Activated T-cell treated with anti-CD3 and anti-CD28 coated beads for 1 hour (primary cell): ENCODE measurements around the gene PTPN3.
"Not testable (repeated sequence)": the region's sequence is repeated elsewhere in the genome, so short reads cannot be mapped to it uniquely, and the experiment has no call there.

Experiments used
- DNase-seq: peaks from one replicate; pipeline ENCODE4 v3.0.0-alpha.2; 2020; ENCODE audit warnings: low read depth

The PTPN3 gene

DNA sequence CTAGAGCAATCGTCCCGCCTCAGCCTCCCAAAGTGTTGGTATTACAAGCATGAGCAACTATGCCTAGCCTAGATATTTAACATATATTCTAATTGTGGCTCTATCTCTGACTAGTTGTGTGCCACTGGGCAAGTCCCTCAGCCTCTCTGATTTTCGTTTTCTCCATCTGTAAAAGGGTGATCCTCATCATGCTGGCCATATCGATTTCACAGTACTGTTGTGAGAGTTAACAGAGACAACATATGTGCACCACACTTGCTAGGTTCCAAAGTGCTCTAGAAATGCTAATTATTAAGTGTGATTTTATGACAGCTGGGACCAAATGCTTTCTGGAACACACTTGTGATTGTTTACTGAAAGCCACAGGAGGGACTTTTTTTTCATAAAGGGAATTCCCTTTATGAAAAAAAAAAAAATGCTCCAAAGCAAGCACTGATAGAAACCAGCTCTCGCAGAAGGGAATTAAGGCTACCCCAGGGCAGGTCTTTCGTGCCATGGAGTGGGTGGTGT, 98.8 kb downstream of the PTPN3 start:
- no peak for DNase-seq

DNA sequence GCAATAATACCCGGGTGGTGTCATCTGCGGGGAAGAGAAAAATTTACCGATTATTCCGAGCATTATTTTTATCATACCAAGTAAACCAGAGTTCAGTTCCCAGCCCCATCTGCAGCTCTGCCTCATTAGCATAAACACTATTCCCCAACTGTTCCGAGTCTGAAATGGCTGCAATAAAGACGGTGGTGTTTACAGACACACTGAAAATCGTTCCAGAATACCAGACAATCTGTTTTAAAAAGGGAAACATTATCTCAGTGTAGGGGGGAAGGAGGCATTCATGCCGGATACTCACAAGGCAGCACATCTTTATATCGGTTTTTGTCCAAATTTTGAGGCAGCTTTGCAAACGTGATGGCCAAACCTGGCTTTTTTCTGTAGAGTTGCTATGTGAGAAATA, 106.9 kb downstream of the PTPN3 start:
- DNase-seq = no peak

DNA sequence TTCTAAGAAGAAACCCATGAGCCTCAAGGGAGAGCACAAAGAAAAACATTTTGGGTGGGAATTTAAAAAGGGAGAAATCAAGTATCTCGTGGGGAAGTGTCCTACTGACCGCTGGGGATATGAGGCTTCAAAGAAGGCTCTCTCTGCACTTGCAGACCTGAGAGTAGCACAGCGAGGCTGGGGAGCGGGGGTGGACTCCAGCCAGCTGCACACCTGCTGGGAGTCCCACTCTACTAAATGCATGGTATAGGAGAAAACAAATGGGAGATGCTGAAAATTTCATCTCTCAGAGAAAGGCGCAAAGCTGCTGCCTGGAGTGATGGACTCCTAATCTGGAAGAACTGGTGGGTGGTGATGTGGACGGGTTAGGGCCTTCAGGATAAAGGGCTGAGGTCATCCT, 110.3 kb downstream of the PTPN3 start:
- DNase-seq = no peak

DNA sequence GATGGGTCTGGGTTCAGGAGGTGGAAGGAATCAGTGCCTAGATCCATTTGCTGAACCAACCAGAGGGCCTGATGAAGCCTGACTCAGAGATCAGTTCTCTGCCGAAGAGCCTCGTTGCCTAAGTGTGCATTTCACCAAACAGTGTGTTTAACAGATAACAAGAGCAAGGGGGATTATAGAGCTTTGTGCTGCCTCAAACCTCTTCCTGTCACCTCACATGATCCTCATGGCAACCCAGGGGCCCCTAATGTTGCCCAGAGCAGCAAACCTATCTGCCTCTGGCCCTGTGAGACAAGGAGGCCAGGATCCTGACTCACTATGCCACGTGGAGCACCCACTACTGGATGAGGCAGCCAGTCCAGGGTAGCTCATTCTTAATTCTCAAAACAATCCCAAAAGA, 110.9 kb downstream of the PTPN3 start:
- no peak for DNase-seq

DNA sequence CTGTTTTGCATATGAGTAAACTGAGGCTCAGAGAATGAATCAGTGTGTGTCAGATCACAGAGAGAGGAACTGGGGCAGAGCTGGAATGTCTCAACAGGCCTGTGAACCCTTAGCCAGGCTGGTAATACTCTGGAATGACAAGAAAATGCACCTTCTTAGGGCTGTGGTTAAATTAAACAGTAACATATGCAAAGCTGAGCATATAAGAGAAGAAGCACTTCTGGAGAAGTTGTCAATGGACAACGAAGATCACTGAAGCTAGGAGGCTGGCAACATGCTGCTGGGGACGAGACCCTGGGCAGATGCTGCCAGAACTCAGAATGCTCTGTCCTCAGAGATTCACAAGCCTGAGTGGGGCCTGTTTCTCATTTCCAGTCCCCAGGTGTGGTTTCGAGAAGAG, 112.6 kb downstream of the PTPN3 start:
- DNase-seq = no peak

DNA sequence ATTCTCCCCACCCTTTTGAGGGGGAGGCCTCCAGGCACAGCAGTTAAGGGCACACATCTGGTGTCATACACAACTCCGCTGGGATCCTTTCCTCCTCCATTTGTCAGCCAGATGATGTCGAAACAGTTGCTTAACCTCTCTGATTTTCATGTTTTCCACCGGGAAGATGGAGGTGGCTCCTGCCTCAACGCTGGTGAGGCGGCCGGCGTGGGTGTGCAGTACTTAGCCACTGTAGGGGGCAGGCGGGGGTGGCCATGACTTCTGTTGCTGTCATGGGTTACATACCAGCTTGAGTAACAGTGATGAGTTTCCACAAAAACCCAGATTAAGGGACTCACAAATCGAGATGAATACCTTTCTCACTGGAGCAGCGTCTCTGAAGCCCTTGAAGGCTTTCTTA, 114.2 kb downstream of the PTPN3 start:
- DNase-seq = no peak

DNA sequence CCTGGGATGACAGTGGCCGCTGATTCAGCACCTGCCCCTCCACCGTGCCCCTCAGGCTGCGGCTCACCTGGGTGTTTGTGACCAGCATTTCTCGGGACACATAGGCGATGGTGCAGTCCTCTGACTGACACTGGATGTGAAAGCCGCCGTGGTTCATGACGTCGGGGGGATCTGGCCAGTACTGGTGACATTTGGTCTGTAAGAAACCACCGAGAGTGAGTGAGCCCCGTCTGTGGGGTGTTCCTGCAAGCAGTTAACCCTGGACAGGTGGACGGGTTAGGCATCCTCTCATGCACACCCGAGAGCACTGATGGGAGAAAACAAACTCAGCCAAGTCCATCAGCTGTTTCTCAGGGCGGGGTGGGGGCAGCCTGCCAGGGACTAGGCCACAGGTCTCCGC, 114.8 kb downstream of the PTPN3 start:
- DNase-seq = no peak

DNA sequence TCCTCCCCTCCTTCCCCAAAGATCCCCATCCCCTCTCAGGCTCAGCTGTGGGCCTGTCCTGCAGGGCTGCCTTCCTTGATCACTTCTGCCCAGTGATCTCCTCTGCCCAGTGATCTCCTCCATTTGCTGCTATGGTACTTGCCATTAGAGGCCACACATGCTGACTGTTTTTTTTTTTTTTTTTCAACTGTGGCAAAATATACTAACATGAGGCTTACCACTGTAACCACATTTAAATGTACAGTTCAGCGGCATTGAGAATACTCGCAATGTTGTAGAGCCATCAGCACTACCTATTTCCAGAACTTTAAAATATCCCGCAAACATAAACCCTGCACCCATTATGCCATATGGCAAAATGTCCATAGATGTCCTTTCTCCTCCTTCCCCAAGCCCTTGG, 115.5 kb downstream of the PTPN3 start:
- no peak for DNase-seq

DNA sequence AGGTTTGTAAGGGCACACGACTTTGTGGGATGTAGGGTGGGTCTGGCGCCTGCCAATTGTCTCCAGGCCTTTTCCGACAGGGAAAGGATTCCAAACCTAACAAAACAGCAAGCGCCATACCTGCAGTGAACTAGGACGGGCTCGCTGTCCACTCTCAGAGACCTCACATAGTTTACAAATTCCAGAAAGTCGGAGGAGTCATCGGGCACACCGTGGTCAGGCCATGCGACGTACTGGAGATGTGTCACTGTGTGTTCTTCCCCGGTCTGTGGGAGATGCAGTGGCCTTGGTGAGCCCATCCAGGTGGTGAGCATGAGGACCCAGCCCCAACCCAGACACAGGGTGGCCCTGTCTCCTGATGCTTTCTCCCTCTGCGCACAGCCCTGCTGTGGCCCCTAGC, 115.9 kb downstream of the PTPN3 start:
- DNase-seq = no peak

DNA sequence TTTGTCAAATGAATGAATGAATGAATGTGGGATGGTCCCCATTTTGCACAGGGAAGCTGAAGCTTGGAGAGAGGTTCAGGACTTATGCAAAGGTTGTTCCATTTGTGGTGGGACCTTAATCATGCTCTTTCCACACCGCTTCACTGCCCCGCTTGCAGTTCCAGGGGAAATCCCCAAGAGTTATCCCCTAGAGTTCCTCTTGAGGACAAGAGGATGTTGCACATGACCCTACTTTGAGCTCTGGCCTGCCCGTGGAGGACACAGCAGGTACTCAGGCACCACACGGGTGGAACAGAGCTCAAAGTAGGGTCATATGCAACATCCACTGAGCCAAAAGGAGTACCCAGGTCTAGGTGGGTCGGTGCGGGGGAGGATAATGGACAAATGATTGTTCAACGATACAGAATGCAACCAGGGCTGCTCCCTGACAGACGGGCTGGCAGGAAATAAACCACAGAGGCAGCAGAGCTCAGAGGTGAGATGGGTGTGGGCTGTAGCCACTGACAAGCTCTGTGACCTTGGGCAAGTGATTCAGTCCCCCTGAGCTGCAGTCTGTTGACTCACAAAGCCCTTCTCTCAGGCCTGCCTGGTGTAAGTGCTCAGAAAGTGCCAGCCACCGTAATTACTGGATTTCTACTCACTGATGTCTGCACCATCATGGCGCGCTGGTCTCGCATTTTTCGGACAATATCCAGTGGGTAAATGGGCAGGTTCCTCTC, 116.9 kb downstream of the PTPN3 start:
- DNase-seq = no peak

DNA sequence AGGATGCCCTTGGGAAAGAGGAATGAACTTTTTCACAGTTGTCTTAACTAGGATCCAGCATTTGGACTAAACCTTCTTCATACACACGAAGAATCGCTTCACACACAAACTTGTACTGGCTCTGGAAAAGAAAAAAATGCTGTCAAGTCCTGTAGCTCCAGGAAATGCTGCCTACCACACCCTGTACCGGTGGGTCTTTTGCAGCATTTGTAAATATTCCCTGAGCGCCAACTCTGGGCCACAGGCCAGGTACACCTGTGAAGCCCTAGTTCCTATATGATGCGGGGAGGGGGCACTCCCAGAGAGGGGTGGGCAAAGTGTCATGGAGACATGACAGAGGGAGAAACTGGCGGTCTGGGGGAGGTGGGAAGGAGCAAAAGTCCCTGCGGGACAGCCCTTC, 118.6 kb downstream of the PTPN3 start:
- no peak for DNase-seq

DNA sequence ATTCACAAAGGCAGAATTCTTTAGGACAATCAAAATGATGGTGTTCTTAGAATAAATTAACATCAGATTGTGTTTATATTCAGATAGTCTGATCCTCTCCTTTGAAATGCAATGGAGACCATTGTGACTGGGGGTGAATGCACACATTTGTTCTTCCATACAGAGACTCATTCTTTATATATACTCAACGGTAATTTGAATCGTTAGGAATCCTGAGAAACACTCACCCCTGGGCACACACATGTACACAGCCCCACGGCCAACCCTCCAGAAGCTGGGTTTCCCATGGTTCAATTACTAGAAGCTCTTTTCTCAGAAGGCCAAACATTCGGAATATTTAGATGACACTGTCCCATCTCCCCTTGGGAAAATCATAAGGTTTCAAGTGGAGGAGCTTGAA, 119.8 kb downstream of the PTPN3 start:
- DNase-seq = no peak

DNA sequence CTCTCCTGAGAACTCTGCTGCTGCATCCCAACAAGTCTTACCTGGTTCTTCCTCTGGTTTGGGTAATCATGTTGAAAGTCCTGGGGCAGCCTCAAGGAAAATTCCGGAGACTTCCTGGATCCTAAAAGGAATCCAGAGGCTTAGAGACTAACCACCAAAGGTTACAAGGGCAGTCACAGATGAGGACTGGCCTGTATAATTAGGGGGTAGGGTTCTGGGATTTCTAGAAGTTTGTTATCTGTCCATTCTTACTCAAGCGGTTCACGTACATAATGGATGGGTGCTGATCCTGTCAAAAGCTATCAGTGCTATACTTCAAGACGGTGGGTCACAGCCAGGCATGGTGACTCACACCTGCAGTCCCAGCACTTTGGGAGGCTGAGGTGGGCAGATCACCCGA, 125.9 kb downstream of the PTPN3 start:
- no peak for DNase-seq

DNA sequence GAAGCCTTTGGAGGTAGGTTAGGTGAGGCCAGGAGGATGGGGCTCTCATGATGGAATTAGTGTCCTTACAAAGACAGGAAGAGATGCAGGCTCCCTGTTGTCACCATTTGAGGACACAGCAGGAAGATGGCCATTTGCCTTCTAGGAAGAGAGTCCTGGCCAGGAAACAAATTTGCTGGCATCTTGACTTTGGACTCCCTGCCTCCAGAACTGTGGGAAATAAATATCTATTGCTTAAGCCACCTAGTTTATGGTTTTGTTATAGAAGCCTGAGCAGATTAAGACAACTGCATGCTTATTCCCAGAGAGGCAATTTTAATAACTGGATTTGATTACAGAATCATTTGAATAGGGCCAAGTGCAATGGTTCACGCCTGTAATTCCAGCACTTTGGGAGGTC, 126.7 kb downstream of the PTPN3 start:
- no peak for DNase-seq

DNA sequence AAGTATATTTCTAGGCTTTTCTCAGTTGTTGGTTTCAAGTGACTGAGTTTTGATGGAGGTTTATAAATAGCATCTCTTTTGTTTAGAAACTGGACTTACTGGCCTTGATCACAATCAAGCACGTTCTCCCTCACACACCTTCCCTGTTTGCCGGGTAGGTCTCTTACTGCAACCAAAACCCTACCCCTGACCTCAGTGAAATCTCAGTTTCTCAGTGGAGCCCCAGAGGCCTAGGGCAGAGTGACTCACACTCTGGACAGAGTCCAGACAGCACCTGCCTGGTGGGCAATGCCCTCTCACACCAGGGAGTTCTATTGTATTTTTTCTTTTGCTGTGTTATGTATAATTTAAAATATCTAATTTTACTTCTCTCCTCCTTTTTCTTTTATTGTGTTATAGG, 128.8 kb downstream of the PTPN3 start:
- DNase-seq = no peak

DNA sequence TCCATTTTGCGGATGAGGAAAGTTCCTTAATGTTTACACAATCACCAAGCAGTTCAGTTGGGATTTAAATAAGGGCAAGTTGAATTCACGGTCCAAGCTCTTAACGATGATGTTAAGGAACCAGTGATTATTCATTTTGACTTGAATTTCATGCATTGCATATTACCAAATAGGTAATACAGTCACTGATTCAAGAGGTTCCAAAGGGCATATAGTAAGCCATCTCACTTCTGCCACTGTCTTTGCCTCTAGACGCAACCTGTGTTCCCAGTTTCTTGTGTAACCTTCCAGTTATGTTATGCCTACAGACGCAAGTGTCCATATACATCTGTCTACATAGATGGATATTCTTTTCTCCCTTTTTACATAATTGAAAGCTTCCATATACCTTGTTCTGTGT, 137.3 kb downstream of the PTPN3 start:
- DNase-seq = no peak

DNA sequence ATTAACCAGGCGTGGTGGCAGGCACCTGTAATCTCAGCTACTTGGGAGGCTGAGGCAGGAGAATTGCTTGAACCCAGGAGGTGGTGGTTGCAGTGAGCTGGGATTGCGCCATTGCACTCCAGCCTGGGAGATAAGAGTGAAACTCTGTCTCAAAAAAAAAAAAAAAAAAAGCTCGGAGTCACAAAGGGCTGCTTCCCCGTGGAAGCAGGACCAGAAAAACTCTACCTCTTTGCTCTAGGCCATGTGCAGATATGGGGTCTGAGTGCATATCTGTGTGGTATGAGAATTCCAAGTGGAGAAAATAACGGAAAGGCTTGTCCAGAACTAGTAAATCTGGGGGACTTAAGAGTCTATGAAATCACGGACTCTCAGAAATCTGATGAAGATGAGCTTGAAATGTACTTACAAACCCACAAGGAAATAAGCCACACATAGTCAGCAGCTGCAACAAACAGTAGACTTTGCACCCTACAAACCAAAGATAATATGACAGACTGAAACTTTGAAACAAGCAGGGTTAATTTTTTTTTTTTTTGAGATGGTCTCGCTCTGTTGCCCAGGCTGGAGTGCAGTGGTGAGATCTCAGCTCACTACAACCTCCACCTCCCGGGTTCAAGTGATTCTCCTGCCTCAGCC, 139.0 kb downstream of the PTPN3 start:
- DNase-seq = not testable (repeated sequence)

DNA sequence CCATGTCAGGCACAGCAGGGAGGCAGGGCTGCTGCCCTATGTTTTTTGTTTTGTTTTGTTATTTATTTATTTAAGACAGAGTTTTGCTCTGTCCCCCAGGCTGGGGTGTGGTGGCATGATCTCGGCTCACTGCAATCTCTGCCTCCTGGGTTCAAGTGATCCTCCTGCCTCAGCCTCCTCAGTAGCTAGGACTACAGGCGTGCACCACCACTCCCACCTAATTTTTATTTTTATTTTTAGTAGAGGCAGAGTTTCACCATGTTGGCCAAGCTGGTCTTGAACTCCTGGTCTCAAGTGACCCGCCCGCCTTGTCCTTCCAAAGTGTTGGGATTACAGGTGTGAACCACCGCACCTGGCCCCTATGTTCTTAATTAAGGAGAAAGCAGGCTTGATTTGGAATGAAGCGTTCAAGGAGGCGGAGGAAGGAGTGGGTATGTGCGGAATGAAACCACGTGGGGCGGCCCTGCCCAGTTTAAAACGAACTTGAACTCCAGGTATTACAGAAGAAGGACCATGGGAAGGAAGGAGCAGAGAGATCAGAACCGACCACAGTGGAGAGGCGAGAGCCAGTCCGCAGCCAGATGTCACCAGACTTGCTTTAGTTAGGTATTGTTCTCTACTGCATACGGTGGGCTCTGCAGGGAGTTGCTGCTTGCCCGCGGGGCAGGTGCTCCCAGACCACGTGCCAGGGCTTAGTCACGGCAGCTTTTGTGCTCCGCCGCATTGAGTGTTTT, 142.4 kb downstream of the PTPN3 start:
- no peak for DNase-seq

DNA sequence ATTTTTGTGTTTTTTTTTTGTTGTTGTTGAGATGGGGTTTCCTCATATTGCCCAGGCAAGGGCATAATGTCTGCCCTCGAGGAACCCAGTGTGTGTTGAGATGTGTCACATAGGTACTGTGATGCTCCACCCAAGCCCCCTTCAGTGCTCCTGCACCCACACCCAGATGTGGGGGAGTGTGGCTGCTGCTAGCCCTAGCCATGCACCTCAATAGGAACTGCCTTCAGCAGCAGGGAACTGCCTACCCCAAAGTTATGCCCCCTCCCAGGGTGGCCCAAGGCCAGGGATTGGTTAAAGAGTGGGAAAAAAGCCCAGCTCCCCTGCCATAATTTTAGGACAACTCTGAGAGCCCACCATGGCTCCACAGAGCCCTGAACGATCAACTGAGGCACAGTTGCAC, 143.9 kb downstream of the PTPN3 start:
- no peak for DNase-seq

DNA sequence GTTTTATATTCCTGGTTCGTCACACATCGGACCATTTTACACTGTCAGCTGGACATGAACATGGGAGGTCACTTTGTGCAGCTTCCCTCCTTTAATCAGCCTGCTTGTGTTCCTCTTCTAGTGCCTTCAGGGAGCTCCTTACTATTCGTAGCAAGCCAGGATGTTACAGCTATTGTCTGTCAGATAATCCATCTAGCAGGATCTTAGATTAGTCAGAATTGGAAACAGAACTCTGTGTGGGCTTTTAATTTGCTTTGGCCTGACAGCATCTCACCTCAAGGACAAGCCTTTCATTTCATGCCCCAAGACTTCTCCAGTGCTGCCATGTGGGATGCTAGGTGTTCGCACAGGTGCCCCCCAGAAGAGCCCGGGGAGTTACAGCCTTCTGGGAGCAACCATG, 147.1 kb downstream of the PTPN3 start:
- no peak for DNase-seq

DNA sequence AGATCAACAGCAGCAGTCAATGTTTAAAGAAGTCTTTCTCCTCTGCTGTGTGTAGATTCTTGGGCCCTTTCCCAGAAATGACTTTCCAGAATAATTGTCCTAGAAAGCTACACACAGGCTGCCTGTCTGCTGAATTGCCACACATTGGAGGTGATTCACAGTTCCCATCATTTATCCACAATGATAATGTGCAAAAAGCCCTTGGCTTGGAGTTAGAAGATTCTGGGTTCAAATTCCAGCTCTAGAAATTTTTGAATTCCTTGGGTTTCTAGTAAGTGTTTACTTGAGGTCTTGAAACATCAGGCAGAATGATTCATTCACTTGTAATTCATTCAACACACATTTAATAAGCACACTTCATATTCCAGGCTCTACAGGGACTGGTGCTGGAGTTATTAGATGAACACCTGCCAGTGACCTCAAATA, 148.7 kb downstream of the PTPN3 start:
- DNase-seq = no peak

DNA sequence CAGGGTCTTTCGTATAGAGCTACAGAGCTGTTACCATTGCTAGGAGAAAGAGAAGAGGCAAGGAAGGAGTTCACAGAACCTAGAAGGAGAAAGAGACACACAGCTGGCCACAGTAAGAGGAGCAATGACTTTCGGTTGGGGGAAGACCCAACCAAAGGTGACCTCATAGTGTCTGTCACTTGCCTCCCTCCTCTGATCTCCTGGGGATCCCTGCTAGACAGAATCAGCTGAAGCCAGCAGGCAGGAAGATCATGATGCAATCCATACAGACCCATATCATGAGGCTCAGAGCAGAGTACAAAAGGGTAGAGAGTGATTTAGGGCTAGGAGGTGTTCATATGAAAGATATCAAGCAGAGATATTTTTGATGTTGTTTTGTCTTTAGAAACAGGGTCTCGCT, 151.2 kb downstream of the PTPN3 start:
- no peak for DNase-seq

DNA sequence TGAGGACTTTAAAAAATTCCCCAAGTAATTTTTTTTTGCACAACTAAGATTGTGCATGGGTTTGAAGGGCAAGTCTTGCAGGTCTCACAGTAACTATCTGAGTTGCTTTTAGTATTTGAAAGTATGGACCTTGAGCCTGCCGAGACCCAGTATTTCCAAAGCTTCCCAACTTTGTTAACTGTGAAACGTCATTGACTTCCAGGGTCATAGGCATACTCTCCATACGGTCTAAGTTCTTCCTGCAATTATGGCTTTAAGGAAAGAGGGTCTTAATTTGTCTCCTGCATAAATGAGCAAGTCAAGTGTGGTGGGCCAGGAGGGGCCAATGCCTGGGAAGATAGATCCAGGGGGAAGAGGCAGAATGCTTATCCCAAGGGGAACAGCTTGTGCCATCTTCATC, 153.2 kb downstream of the PTPN3 start:
- DNase-seq = no peak
